Breast epithelium (tissue), 4 donors: Measurements from ENCODE around the gene TCHP. TPM values are rescaled to one million over a fixed set of nuclear protein-coding genes. Genes with fewer than 3 reads are reported as not detected.

Source experiments
- DNase-seq, 2 donors: peaks; one replicate each; pipeline ENCODE4 v3.0.0-alpha.2; 2019; ENCODE audit warnings: low spot score in 2 of 2
- H3K27ac ChIP-seq, 2 donors: fragments of 200-600 bp; sonication (generic) in 1 of 2; one replicate each; pipeline ENCODE4 v1.5.1; 2016 to 2019; ENCODE audit warnings: mild to moderate bottlenecking in 1 of 2
- H3K27me3 ChIP-seq, 2 donors: fragments of 200-600 bp; sonication (generic) in 1 of 2; one replicate each; pipeline versions ENCODE4 v1.5.1 to v1.6.0; 2017 to 2019; ENCODE audit warnings: control low read depth in 1 of 2, mild to moderate bottlenecking in 1 of 2
- H3K36me3 ChIP-seq: fragments of 200-600 bp; one replicate; pipeline ENCODE4 v1.5.1; 2019
- H3K4me1 ChIP-seq, 2 donors: fragments of 200-600 bp; sonication (generic); one replicate each; pipeline ENCODE4 v1.5.1; 2016 to 2019; ENCODE audit warnings: control low read depth in 1 of 2
- H3K4me3 ChIP-seq, 3 donors: fragments of 200-600 bp; sonication (generic); 1 replicate in 2 of 3; 2 replicates in 1 of 3; pipeline ENCODE4 v1.5.1; 2016 to 2019; ENCODE audit warnings: mild to moderate bottlenecking in 3 of 3, moderate library complexity in 2 of 3
- H3K9me3 ChIP-seq, 2 donors: fragments of 200-600 bp; sonication (generic) in 1 of 2; one replicate each; pipeline ENCODE4 v1.5.1; 2016 to 2019; ENCODE audit warnings: control low read depth in 1 of 2
- POLR2A ChIP-seq: fragments of 450-650 bp; IDR thresholded peaks from one replicate; pipeline ENCODE4 v1.6.1; 2016; ENCODE audit warnings: antibody characterized with exemption, mild to moderate bottlenecking, moderate library complexity
- POLR2AphosphoS5 ChIP-seq, 3 donors: sonication (generic); formaldehyde crosslinking; IDR thresholded peaks; one replicate each; pipeline ENCODE4 v1.6.1; 2017; ENCODE audit warnings: antibody characterized with exemption in 3 of 3
- intact Hi-C: fragments of 100-400 bp; cut with DNase I; formaldehyde crosslinking; loops from one replicate; pipeline ENCODE4 v1.15.1; 2023; ENCODE audit warnings: low total_unique reads
- total RNA-seq, 3 donors: library from RNA; depleted of rRNA; stranded (reverse); fragments of >200 nt; gene quantifications; one replicate each; pipeline ENCODE4 v1.1.0, GENCODE V29; 2016
- TF ChIP-seq, protein P1 (sequence below), 3 donors: fragments of 450-650 bp; IDR thresholded peaks; one replicate each; pipeline ENCODE4 v1.5.1; 2016 to 2017; ENCODE audit warnings: antibody characterized with exemption in 3 of 3, mild to moderate bottlenecking in 3 of 3, moderate library complexity in 3 of 3

TCHP gene
- total RNA-seq, 3 donors from 2014 or later: 10.2 to 20.0 (median 18.6) TPM

- intact Hi-C loops: no loop called here
- Histone ChIP-seq H3K27ac (no peak overlapping the region), H3K27me3 (no peaks in the 10 kb centered on the region), H3K36me3 (peaks cover 15% of the 10 kb centered on the region), H3K9me3 (no peaks in the 10 kb centered on the region), H3K4me3 (no peak overlapping the region), H3K4me1 (peaks cover 0 to 6% of the 10 kb centered on the region in 2 donors)
- no peak for DNase-seq
- no peak for TF ChIP-seq POLR2AphosphoS5 (IDR thresholded peaks at IDR 0.05)
- TF ChIP-seq, protein P1, sequence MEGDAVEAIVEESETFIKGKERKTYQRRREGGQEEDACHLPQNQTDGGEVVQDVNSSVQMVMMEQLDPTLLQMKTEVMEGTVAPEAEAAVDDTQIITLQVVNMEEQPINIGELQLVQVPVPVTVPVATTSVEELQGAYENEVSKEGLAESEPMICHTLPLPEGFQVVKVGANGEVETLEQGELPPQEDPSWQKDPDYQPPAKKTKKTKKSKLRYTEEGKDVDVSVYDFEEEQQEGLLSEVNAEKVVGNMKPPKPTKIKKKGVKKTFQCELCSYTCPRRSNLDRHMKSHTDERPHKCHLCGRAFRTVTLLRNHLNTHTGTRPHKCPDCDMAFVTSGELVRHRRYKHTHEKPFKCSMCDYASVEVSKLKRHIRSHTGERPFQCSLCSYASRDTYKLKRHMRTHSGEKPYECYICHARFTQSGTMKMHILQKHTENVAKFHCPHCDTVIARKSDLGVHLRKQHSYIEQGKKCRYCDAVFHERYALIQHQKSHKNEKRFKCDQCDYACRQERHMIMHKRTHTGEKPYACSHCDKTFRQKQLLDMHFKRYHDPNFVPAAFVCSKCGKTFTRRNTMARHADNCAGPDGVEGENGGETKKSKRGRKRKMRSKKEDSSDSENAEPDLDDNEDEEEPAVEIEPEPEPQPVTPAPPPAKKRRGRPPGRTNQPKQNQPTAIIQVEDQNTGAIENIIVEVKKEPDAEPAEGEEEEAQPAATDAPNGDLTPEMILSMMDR (IDR thresholded peaks at IDR 0.05): no peak
- TF ChIP-seq POLR2A: no peak
Measured at GRCh38 chr12:109902891-109903418, 2.9 kb downstream of the TCHP start.

GRCh38 chr12:109905301-109905700 lies 5.2 kb downstream of the TCHP start:
- TF ChIP-seq, protein P1 (IDR thresholded peaks at IDR 0.05): no peak
- TF ChIP-seq POLR2AphosphoS5 (IDR thresholded peaks at IDR 0.05): no peak
- TF ChIP-seq POLR2A: no peak
- no peak for DNase-seq
- intact Hi-C loops: no loop called here

DNA sequence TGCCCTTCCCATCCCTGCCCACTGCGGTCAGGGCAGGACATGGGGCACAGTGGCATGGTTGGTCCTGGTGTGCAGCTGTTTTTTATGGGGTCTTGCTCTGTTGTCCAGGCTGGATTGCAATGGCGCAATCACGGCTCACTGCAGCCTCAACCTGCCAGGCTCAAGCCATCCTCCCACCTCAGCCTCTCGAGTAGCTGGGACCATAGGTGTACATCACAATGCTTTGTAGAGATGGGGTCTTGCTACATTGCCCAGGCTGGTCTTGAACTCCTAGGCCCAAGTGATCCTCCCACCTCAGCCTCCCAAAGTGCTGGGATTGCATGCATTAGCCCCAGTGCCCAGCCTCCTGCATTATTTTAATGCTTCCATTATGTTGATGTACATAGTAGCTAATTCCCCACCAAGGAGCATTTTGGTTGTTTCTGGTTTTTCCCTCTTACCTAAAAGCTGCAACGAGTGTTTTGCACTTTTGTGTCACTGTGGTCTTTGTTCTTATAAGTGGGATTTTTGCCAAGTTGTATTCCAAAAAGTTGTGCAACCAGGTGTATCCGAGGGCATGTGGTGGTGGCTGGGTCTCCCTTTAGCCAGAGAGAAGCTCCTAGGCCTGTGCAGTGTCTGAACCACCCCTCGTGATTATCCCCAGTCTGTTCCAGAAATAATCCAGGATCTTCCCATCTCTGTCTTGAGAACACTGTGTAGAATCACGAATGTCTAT lies 10.3 kb downstream of the TCHP start:
- Histone ChIP-seq H3K36me3 (peaks cover 9% of the 10 kb centered on the region), H3K27ac (no peak overlapping the region), H3K4me1 (no peaks in the 10 kb centered on the region), H3K9me3 (no peaks in the 10 kb centered on the region), H3K4me3 (no peak overlapping the region), H3K27me3 (no peaks in the 10 kb centered on the region)
- no peak for DNase-seq
- TF ChIP-seq POLR2A (no peak), POLR2AphosphoS5 (IDR thresholded peaks at IDR 0.05) (no peak)
- TF ChIP-seq, protein P1 (IDR thresholded peaks at IDR 0.05): no peak
- intact Hi-C loops: no loop called here

More at GRCh38 chr12:109905301-109905700, 5.2 kb downstream of the TCHP start:
- H3K27ac ChIP-seq: no peak overlapping the region
- peaks cover 0 to 6% of the 10 kb centered on the region in 2 donors for H3K4me1 ChIP-seq
- H3K27me3 ChIP-seq: no peaks in the 10 kb centered on the region
- H3K4me3 ChIP-seq: no peak overlapping the region
- H3K36me3 ChIP-seq: peaks cover 17% of the 10 kb centered on the region
- no peaks in the 10 kb centered on the region for H3K9me3 ChIP-seq

GRCh38 chr12:109910969-109911348 lies 10.9 kb downstream of the TCHP start:
- intact Hi-C loops: no loop called here
- Histone ChIP-seq H3K9me3 (no peaks in the 10 kb centered on the region), H3K27me3 (no peaks in the 10 kb centered on the region), H3K27ac (no peak overlapping the region), H3K4me3 (no peak overlapping the region), H3K4me1 (no peaks in the 10 kb centered on the region), H3K36me3 (peaks cover 7% of the 10 kb centered on the region)
- no peak for DNase-seq
- no peak for TF ChIP-seq POLR2A
- TF ChIP-seq POLR2AphosphoS5 (IDR thresholded peaks at IDR 0.05): no peak
- TF ChIP-seq, protein P1 (IDR thresholded peaks at IDR 0.05): no peak

DNA sequence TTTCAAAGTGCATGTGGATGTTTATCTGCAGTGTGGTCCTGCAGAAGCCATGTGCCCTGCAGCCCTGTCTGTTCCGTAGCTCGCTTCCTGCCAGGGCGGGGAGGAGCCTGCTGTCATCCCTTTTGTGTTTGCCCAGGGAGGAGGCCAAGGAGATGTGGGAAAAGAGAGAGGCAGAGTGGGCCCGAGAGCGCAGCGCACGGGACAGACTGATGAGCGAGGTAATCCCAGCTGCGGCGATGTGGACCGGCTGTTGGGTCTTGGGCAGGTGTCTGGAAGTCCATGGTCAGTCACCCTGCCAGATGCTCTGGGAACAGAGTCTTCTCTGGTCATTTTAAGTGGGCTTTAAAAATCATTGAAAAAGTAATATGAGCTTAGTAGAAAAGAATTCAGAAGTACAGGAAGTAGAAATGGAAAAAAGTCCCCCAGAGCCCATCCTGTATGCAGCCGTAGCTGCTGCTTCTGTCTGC lies 12.8 kb downstream of the TCHP start:
- H3K9me3 ChIP-seq: no peaks in the 10 kb centered on the region
- H3K36me3 ChIP-seq: peaks cover 7% of the 10 kb centered on the region
- H3K4me3 ChIP-seq: no peak overlapping the region
- intact Hi-C loops: no loop called here
- H3K4me1 ChIP-seq: no peaks in the 10 kb centered on the region
- H3K27ac ChIP-seq: no peak overlapping the region
- TF ChIP-seq, protein P1 (IDR thresholded peaks at IDR 0.05): no peak
- TF ChIP-seq POLR2AphosphoS5 (IDR thresholded peaks at IDR 0.05): no peak
- TF ChIP-seq POLR2A: no peak
- no peak for DNase-seq
- H3K27me3 ChIP-seq: no peaks in the 10 kb centered on the region
